ENCODE data around the gene PRDM16. TPM values are rescaled to one million over a fixed set of nuclear protein-coding genes. Genes with fewer than 3 reads are reported as not detected.

Gene PRDM16
- total RNA-seq, 1 experiment from 2014 or later, result 0.09 TPM

- Mint-ChIP-seq H3K4me1 (ENCODE audit: low read depth, unreplicated experiment) (no peaks in the 10 kb centered on the region), H3K27me3 (ENCODE audit: unreplicated experiment) (peaks cover 57% of the 10 kb centered on the region), H3K27ac (ENCODE audit: unreplicated experiment) (no peak overlapping the region), H3K9me3 (ENCODE audit: low read depth, unreplicated experiment) (no peaks in the 10 kb centered on the region), H3K36me3 (ENCODE audit: insufficient read depth, unreplicated experiment) (no peaks in the 10 kb centered on the region), H3K4me3 (ENCODE audit: low read depth, unreplicated experiment) (no peak overlapping the region)
- no peak for TF ChIP-seq CTCF (IDR thresholded peaks at IDR 0.05; ENCODE audit: unreplicated experiment)
- CTCF ChIA-PET, result no interaction called here
- no TSS peak for BruUV-seq (replicated peaks)
- no peak for DNase-seq
- intact Hi-C loops (cut with micrococcal nuclease; ENCODE audit: unreplicated experiment), result no loop called here
These were observed 38.2 kb downstream of the PRDM16 start for GRCh38 chr1:3107201-3107600.

- Mint-ChIP-seq H3K27ac (ENCODE audit: unreplicated experiment) (no peak overlapping the region), H3K27me3 (ENCODE audit: unreplicated experiment) (peaks cover 40% of the 10 kb centered on the region), H3K36me3 (ENCODE audit: insufficient read depth, unreplicated experiment) (no peaks in the 10 kb centered on the region), H3K4me1 (ENCODE audit: low read depth, unreplicated experiment) (no peaks in the 10 kb centered on the region), H3K4me3 (ENCODE audit: low read depth, unreplicated experiment) (no peak overlapping the region), H3K9me3 (ENCODE audit: low read depth, unreplicated experiment) (no peaks in the 10 kb centered on the region)
- intact Hi-C loops (cut with micrococcal nuclease; ENCODE audit: unreplicated experiment), result no loop called here
- no peak for DNase-seq
- BruUV-seq (replicated peaks), result no TSS peak
- CTCF ChIA-PET, result interaction anchor here (0.5 kb wide), 1 partner anchor 287 kb away, joined by 4 read pairs; no protein-coding TSS in a partner anchor
- TF ChIP-seq CTCF (IDR thresholded peaks at IDR 0.05; ENCODE audit: unreplicated experiment), result no peak
These were observed 40.4 kb downstream of the PRDM16 start for GRCh38 chr1:3109355-3109754.

- Mint-ChIP-seq H3K27me3 (ENCODE audit: unreplicated experiment) (peaks cover 50% of the 10 kb centered on the region), H3K36me3 (ENCODE audit: insufficient read depth, unreplicated experiment) (no peaks in the 10 kb centered on the region), H3K9me3 (ENCODE audit: low read depth, unreplicated experiment) (no peaks in the 10 kb centered on the region), H3K4me1 (ENCODE audit: low read depth, unreplicated experiment) (no peaks in the 10 kb centered on the region), H3K4me3 (ENCODE audit: low read depth, unreplicated experiment) (no peak overlapping the region), H3K27ac (ENCODE audit: unreplicated experiment) (no peak overlapping the region)
- intact Hi-C loops (cut with micrococcal nuclease; ENCODE audit: unreplicated experiment), result no loop called here
- no peak for DNase-seq
- CTCF ChIA-PET, result no interaction called here
- TF ChIP-seq CTCF (IDR thresholded peaks at IDR 0.05; ENCODE audit: unreplicated experiment), result no peak
- BruUV-seq (replicated peaks), result no TSS peak
These were observed 42.5 kb downstream of the PRDM16 start for GRCh38 chr1:3111348-3112021.

- H3K4me3 Mint-ChIP-seq (ENCODE audit: low read depth, unreplicated experiment), result no peak overlapping the region
- no TSS peak for BruUV-seq (replicated peaks)
- no peaks in the 10 kb centered on the region for H3K9me3 Mint-ChIP-seq (ENCODE audit: low read depth, unreplicated experiment)
- H3K27ac Mint-ChIP-seq (ENCODE audit: unreplicated experiment), result no peak overlapping the region
- intact Hi-C loops (cut with micrococcal nuclease; ENCODE audit: unreplicated experiment), result no loop called here
- DNase-seq, result no peak
- peaks cover 45% of the 10 kb centered on the region for H3K27me3 Mint-ChIP-seq (ENCODE audit: unreplicated experiment)
- CTCF ChIA-PET, result no interaction called here
- no peaks in the 10 kb centered on the region for H3K36me3 Mint-ChIP-seq (ENCODE audit: insufficient read depth, unreplicated experiment)
- no peak for TF ChIP-seq CTCF (IDR thresholded peaks at IDR 0.05; ENCODE audit: unreplicated experiment)
- H3K4me1 Mint-ChIP-seq (ENCODE audit: low read depth, unreplicated experiment), result no peaks in the 10 kb centered on the region
These were observed 43.5 kb downstream of the PRDM16 start for GRCh38 chr1:3112526-3112925.
